ENCODE measurements around the gene AMPH. TPM values are rescaled to one million over a fixed set of nuclear protein-coding genes. Genes with fewer than 3 reads are reported as not detected.

The AMPH gene
- polyA plus RNA-seq, 1 donor (not counting 4 experiments of a cell fraction or from before 2014, with no cell fraction given): not detected

DNA sequence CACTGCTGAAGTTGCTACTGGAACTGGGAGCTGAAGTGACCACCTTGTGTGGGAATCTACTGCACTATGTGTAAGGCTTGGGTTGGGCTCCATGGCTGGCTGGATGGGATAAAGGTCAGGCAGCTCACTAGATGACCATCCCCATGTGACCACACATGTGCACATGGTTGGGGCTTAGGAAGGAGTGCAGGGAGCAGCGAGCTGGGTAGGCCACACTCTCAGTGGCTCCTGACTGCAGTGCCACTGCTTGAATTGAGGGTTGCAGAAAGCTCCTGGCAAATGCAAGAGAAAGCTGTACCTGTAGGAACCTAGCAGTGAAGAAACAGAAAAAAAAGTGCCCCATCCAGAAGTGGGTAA, 47.5 kb upstream of the AMPH start:
- H3K4me1 ChIP-seq (ENCODE audit: control insufficient read depth, extremely low read depth, insufficient read depth, low read length): no peaks in the 10 kb centered on the region
- no peak overlapping the region for H3K4me2 ChIP-seq (ENCODE audit: control insufficient read depth, extremely low read depth, insufficient read depth, low read depth, low read length)
- no peak overlapping the region for H2AFZ ChIP-seq (ENCODE audit: control insufficient read depth, low read length)
- DNase-seq (ENCODE audit: low read depth, low spot score) (no peak), FAIRE-seq (no peak)
- H3K27me3 ChIP-seq (ENCODE audit: control insufficient read depth, extremely low read depth, insufficient read depth, low read length): no peaks in the 10 kb centered on the region
- H3K9ac ChIP-seq (ENCODE audit: control insufficient read depth, extremely low read depth, insufficient read depth, low read length): no peak overlapping the region
- no peak for TF ChIP-seq EZH2 (IDR thresholded peaks at IDR 0.05; ENCODE audit: low read length)
- no peak for TF ChIP-seq CTCF (optimal IDR thresholded peaks at IDR 0.05 in 1 of 3, IDR thresholded peaks at IDR 0.05 in 1 of 3, conservative IDR thresholded peaks at IDR 0.05 in 1 of 3; ENCODE audit: extremely low read depth in 1 of 3, insufficient read depth in 2 of 3, low read length in 3 of 3)
- dilution Hi-C loops (cut with MboI; ENCODE audit: extremely low pct_ligation_motif_present, low sequenced_read_pairs): no loop called here
- H3K79me2 ChIP-seq (ENCODE audit: control insufficient read depth, insufficient read depth, low read length): no peaks in the 10 kb centered on the region
- H3K27ac ChIP-seq (ENCODE audit: control insufficient read depth, insufficient read depth, low read length): no peak overlapping the region
- H4K20me1 ChIP-seq (ENCODE audit: control insufficient read depth, extremely low read depth, insufficient read depth, low read length): no peaks in the 10 kb centered on the region
- H3K4me3 ChIP-seq (ENCODE audit: control insufficient read depth in 2 of 3, extremely low read depth in 1 of 3, insufficient read depth in 2 of 3, low read depth in 1 of 3, low read length in 3 of 3): no peak overlapping the region
- H3K9me3 ChIP-seq (ENCODE audit: control insufficient read depth, low read depth, low read length): no peaks in the 10 kb centered on the region
- H3K36me3 ChIP-seq (ENCODE audit: control insufficient read depth in 2 of 2, extremely low read depth in 1 of 2, insufficient read depth in 2 of 2, low read length in 2 of 2): no peaks in the 10 kb centered on the region
- H3K9me1 ChIP-seq (ENCODE audit: control insufficient read depth, extremely low read depth, insufficient read depth, low read length): no peaks in the 10 kb centered on the region

DNA sequence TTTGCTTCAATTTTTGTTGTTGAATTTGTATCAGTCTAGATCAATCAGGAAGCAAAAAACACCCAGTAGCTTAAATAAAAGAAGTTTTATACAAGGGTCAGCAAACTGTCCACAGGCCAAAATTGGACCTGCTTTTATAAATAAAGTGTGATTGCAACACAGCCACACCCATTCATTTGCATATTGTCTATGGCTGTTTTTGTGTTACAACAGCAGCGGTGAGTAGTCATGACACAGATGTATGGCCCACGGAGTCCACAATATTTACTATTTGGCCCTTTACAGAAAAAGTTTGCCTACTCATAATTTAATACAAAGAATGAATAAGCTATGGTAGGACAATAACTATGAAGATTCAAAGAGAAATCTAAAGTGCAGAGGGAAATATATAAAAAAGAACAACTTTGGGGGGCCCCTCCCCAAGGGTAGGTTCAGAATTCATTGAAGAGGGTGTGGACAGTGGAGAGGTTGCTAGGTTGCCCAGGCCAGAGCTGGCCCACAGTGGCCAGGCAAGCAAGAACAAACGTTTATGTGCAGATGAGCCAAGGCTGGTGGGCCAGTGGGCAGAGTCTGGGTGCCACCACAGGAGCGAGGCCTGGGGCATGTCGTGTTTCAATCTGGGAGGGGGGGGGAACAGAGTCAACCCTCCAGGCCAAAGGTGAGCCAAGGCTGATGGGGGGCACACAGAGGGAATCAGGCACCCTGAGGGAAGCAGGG, 47.0 kb upstream of the AMPH start:
- DNase-seq (ENCODE audit: low read depth, low spot score): no peak
- Histone ChIP-seq H4K20me1 (ENCODE audit: control insufficient read depth, extremely low read depth, insufficient read depth, low read length) (no peaks in the 10 kb centered on the region), H3K27me3 (ENCODE audit: control insufficient read depth, extremely low read depth, insufficient read depth, low read length) (no peaks in the 10 kb centered on the region), H3K27ac (ENCODE audit: control insufficient read depth, insufficient read depth, low read length) (no peak overlapping the region), H3K9ac (ENCODE audit: control insufficient read depth, extremely low read depth, insufficient read depth, low read length) (no peak overlapping the region), H3K4me2 (ENCODE audit: control insufficient read depth, extremely low read depth, insufficient read depth, low read depth, low read length) (no peak overlapping the region), H3K9me1 (ENCODE audit: control insufficient read depth, extremely low read depth, insufficient read depth, low read length) (no peaks in the 10 kb centered on the region), H3K4me1 (ENCODE audit: control insufficient read depth, extremely low read depth, insufficient read depth, low read length) (no peaks in the 10 kb centered on the region), H3K79me2 (ENCODE audit: control insufficient read depth, insufficient read depth, low read length) (no peaks in the 10 kb centered on the region), H2AFZ (ENCODE audit: control insufficient read depth, low read length) (no peak overlapping the region), H3K36me3 (ENCODE audit: control insufficient read depth in 2 of 2, extremely low read depth in 1 of 2, insufficient read depth in 2 of 2, low read length in 2 of 2) (no peaks in the 10 kb centered on the region), H3K4me3 (ENCODE audit: control insufficient read depth in 2 of 3, extremely low read depth in 1 of 3, insufficient read depth in 2 of 3, low read depth in 1 of 3, low read length in 3 of 3) (no peak overlapping the region), H3K9me3 (ENCODE audit: control insufficient read depth, low read depth, low read length) (no peaks in the 10 kb centered on the region)
- dilution Hi-C loops (cut with MboI; ENCODE audit: extremely low pct_ligation_motif_present, low sequenced_read_pairs): no loop called here
- no peak for FAIRE-seq
- TF ChIP-seq EZH2 (IDR thresholded peaks at IDR 0.05; ENCODE audit: low read length) (no peak), CTCF (optimal IDR thresholded peaks at IDR 0.05 in 1 of 3, IDR thresholded peaks at IDR 0.05 in 1 of 3, conservative IDR thresholded peaks at IDR 0.05 in 1 of 3; ENCODE audit: extremely low read depth in 1 of 3, insufficient read depth in 2 of 3, low read length in 3 of 3) (no peak)
